HL-60/S4 treated with phorbol 12-myristate 13-acetate at 8.2 ng/mL for 4 days and 3 days (cell line): Measurements from ENCODE around the gene NHLH1.

Experiments
- in situ Hi-C: fragments of 300-500 bp; cut with MboI; formaldehyde crosslinking; loops from 2 replicates; pipeline ENCODE4 v1.15.0; 2022; ENCODE audit warnings: low sequenced_read_pairs

Gene NHLH1

DNA sequence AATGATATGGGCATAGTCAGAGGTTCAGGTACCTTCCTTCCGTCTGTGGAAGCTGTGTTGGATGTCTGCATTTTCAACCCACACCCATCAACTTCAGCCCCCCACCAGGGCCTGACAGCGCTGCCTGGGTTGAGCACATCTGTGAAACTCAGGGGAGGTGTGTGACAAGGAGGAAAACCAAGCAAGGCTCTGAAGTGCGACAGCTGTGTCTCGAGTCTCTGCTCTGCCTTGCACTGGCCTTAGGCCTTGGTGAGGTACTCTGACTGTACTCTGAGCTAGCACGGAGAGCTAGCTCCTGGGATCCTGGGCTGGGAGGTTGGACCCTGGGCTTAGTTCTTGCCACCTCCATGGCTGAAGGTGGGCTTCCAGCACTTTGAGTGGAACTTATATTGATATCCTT is 42.6 kb downstream of the NHLH1 start:
- in situ Hi-C loops, result no loop called here

DNA sequence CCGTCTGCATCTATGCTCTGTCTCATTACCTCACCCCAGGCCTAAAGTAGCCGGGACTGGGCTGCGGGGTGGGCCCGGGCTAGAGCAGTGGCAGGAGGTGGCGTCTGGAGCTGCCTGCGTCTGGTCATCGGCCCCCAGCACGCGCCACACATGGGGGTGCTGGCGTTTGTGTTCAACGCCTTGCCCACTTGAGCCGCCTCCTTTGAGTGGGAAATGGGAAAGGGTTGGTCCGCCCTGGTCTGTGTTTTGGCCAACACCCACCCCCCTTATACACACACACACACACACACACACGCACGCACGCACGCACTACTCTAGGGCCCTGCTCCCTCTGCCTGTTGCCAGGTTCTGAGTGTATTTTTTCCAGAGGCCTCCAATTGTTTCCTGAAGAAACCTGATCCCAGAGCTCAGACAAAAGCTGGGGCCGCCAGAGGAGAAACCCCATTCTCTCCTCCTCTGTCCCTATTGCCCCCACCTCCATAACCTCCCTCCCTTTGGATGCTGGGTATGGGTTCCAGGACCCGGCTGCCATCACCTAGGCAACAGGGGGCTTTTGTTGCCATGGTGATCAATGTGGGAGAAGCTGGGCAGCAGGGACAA is 43.6 kb downstream of the NHLH1 start:
- in situ Hi-C loops, result no loop called here

DNA sequence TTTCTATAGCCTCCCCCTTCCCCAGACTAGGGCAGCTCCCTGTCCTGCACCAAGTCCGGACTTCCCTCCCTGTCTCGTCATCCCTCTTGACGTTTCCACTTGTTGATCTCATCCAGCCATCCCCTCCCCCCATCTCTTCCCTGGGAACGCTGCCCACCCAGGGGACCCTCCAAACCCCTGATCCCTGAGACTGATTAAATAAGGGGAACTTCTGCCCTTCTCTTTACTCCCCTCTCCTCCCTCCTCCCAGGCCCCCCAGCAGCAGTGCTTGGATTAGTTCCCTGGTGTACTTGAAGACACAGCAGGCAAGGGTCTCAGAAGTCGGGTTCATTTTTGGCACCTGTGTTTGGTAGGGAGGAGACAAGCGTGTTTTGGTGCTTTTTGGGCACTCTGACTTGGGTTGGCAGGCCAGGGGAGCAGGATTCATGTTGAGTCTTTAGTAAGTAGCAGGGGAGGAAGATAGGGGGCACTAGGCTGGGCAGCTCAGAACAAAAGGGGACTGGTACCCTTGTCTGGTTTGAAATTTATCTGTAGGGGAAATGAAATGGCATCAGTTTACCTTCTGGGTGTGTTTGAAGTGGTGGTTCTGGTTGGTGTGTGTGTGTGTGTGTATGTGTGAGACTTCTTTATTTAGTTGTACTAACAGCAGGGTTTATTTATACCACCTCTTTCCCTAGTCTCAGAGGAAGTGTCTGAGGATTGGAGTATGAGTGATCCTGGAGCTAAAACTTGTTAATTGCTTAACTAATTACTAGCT is 44.6 kb downstream of the NHLH1 start:
- in situ Hi-C loops, result no loop called here

DNA sequence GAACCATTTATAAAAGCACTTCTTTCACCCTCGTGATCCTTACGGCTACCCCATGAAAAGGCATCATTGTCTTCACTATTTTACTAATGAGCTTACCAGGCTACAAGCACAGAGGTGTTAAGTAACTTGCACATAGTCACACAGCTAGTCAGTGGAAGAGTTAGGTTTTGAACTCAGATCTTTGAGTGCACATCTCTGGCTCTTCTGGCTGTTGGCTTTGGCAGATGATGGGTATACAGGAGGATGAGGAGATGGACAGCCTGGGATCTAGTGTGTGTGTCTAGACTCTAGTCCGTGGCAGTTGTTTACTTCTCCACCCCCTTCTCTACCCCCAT is 45.1 kb downstream of the NHLH1 start:
- in situ Hi-C loops, result no loop called here

DNA sequence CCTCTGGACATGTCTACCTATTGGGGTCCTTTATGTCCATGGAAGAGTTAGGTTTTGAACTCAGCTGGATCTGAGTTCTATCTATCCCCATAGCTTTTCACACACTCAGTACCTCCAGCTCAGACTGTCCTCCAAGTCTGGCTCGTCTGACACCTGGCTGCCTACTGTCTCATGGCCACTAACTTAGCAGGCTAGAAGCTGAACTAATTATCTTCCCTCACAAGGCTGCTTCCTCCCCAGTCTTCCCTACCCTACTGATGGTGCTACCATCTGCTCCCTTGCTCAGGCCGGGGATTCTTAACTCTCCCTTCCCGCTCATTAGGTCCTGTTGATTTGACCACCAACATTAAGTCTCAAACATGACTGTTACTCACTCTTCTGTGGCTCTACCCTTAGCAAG is 46.8 kb downstream of the NHLH1 start:
- in situ Hi-C loops, result no loop called here

DNA sequence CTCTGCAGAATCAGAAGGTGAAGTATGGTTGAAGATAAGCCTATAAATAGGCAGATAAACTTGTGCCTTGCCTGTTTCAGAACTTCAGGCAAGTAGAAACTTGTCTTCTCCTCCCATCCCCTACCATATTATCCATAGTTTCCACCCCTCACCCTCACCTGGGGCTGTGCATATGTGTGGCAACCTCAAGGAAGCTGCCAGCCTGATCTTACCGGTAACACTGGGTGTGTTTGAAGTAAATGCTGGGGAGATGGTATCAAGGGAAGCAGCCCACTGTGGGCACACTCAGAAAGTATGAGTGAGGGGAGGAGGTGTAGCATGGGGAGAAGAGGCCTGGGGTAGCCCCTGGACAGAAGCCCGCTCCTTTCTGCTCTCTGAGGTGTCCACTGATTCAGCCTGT is 48.0 kb downstream of the NHLH1 start:
- in situ Hi-C loops, result no loop called here

DNA sequence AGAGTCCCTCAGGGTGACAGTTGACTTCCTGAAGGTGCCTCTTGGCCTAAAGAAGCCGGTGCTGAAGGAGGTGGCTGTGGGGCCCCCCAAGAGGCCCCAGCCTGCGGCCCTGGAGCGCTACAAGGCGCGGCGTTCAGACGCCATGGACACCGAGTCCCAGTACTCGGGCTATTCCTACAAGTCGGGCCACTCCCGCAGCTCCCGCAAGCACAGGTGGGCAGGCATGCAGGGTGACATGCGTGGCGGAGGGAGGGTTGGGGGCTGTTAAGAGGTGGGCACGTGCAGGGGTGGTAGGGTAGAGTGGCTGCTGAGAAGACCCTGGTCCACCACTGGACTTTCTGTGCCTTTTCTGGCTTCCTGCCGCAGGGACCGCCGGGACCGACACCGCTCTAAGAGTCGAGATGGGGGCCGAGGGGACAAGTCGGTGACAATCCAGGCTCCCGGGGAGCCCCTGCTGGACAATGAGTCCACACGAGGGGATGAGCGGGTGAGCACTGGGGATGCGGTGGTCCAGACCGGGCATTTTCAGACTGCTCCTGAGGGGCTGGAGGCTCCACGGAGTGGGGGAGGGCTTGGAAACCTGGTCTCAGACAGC is 48.9 kb downstream of the NHLH1 start:
- in situ Hi-C loops, result no loop called here

DNA sequence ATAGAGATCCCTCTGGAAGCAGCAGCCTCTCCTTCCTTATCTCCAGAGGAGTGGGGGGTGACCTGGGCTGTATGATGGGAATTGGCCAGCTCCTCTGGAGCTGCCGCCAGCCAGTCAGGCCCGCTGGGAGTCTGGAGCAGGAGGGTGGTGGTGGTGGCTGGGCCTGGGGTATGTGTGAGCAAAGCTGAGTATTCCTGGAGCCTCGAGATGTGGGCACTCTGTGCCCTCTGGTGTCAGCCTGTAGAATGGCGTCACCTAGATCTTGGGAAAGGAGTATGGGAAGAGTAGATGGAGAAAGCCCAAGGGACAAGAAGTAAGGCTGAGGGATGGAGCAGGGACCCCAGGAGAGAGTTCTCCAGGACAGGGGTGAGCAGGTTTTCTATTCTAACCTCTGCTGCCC is 49.5 kb downstream of the NHLH1 start:
- in situ Hi-C loops, result no loop called here

DNA sequence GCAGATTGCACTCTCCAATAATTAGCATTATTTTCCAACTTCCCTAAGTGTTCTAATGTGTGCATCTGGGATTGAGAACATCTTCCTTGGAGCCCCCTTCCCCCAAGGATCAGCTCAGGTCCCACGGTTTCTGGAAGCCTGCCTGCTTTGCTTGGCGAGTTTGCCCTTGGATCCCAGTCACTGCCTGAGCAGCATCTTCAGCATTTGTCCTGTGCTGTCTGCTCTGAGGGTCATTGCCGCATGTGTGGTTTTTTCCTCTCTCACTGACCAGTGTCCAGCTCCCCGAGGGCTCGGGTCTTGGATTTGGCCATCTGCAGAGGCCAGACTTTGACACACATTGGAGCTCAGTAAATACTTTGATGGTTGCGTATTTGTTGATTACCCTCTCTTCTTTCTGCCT is 51.6 kb downstream of the NHLH1 start:
- in situ Hi-C loops, result no loop called here

DNA sequence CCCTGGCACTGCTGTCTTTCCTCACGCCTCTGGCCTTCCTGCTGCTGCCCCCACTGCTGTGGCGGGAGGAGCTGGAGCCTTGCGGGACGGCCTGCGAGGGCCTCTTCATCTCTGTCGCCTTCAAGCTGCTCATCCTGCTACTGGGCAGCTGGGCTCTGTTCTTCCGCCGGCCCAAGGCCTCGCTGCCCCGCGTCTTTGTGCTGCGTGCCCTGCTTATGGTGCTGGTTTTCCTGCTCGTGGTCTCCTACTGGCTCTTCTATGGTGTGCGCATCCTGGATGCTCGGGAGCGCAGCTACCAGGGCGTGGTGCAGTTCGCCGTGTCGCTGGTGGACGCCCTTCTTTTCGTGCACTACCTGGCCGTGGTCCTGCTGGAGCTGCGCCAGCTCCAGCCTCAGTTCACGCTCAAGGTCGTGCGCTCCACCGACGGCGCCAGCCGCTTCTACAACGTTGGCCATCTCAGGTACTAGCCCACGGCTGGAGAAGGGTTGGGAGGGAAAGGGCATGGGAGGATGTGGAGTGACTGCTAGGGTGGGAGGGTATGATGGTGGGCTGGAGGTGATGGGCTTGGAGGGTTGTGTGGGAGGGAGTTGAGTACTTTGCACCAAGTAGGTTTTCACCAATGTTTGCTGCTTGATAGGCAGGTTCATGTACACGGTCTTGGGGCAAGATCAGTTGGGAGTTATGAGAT is 52.4 kb downstream of the NHLH1 start:
- in situ Hi-C loops, result no loop called here

DNA sequence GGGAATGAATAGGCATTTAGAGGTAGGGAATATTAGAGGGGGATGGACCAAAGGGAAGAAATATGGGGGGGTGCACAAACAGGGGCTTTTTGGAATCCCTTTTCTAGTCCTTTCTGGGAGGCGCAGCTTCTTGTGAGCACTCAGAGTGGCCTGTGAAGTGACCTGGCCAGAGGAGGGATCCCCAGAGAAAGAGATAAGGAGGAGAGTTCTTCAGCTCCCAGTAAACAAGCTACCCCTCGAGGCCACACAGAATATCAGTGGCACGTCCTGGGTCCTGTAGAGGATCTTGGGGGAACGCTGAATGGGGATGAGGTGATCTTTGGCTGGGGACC is 52.9 kb downstream of the NHLH1 start:
- in situ Hi-C loops, result no loop called here

DNA sequence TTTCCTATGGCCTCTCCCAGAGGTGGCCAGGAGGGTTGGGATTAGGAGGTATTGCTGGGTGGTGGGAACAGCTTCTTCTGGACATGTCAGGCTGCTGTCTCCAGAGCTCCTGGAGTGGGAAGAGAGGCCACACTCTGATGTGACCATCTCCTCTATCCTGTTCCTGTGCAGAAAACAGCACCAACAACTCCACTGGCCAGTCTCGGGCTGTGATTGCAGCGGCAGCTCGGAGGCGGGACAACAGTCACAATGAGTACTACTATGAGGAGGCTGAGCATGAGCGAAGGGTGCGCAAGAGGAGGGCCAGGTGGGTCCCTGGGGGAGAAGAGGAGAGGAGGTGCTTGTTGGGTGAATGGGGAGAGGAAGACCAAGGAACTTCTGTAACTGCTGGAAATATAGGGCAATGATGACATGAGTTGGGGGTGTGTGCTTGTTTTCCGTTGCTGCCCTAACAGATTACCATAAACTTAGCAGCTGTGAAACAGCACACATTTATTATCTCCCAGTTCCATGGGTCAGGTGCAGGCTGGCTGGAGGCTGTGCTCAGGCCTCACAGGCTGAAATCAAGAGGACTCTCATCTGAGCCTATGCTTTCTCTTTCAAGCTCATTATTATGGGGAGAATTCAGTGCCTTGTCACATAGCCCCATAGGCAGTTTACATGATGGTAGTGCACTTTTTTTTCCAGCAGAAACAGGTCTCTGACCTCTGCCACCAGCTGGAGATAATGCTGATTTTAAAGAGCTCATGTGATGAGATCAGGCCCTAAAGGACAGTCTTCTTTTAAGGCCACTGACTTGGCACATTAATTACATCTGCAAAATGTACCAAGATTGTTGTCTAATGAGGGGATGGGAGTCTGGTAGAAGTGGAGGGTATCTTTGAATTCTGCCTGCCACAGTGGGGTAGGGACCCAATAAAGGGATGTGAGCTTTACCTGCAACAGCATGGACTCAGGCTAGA is 54.3 kb downstream of the NHLH1 start:
- in situ Hi-C loops, result no loop called here

DNA sequence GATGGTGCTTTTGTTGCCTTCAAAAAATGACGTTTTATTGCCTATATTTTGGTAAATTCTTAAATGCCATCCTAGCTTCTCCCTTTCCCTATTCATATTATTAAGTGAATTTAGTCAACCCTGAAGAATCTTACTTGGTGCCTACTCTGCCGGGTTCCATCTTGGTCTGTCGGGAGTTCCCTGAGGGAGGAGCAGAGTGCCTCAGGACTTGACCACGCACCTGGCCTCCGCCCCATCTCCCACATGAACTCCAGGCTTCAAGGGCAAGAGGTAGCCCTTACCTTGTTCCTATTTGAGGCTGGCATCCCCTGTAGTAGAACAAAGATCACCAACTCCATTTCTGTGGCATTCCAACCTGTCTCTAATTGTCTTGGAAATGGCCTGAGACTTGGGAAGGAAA is 55.0 kb downstream of the NHLH1 start:
- in situ Hi-C loops, result no loop called here
